ENCODE measurements around the gene LY6G5C. TPM values are rescaled to one million over a fixed set of nuclear protein-coding genes. Genes with fewer than 3 reads are reported as not detected.

The LY6G5C gene
- total and polyA plus RNA-seq, 9 of the 15 experiments (the other 6 are each of a cell fraction or from before 2014, with no cell fraction given) = 0.10 to 0.67 (median 0.46) TPM; not detected in 4

DNA sequence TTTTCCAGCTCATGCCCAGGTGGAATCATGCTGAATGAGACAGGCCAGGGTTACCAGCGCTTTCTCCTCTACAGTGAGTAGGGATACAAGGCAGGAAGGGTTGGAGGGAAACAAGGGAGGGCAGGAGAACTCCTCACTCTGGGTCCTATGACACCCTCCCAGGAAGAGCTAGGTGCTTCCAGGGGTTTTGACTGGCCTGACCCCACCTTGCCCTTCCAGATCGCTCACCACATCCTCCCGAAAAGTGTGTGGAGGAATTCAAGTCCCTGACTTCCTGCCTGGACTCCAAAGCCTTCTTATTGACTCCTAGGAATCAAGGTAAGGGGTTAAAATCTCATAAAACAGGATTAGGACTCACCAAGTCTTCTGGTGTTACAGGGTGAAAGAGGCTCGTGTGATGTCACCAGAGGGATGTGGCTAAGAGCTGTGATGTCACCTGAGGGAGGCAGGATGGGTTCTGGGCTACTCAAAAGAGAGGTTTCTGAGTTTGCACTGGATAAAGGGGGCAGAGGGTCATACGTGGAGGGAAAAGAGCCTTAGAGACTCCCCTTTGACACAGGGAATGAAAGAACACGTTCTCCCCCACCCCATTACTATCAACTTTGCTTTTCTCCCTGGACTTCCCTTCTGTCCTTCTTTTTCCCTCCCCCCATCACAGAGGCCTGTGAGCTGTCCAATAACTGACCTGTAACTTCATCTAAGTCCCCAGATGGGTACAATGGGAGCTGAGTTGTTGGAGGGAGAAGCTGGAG lies 23.3 kb downstream of the LY6G5C start (continued):
- TF ChIP-seq, protein P1, sequence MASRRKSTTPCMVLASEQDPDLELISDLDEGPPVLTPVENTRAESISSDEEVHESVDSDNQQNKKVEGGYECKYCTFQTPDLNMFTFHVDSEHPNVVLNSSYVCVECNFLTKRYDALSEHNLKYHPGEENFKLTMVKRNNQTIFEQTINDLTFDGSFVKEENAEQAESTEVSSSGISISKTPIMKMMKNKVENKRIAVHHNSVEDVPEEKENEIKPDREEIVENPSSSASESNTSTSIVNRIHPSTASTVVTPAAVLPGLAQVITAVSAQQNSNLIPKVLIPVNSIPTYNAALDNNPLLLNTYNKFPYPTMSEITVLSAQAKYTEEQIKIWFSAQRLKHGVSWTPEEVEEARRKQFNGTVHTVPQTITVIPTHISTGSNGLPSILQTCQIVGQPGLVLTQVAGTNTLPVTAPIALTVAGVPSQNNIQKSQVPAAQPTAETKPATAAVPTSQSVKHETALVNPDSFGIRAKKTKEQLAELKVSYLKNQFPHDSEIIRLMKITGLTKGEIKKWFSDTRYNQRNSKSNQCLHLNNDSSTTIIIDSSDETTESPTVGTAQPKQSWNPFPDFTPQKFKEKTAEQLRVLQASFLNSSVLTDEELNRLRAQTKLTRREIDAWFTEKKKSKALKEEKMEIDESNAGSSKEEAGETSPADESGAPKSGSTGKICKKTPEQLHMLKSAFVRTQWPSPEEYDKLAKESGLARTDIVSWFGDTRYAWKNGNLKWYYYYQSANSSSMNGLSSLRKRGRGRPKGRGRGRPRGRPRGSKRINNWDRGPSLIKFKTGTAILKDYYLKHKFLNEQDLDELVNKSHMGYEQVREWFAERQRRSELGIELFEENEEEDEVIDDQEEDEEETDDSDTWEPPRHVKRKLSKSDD (conservative IDR thresholded peaks at IDR 0.05; ENCODE audit: low read length) = no peak
- TF ChIP-seq, protein P2, sequence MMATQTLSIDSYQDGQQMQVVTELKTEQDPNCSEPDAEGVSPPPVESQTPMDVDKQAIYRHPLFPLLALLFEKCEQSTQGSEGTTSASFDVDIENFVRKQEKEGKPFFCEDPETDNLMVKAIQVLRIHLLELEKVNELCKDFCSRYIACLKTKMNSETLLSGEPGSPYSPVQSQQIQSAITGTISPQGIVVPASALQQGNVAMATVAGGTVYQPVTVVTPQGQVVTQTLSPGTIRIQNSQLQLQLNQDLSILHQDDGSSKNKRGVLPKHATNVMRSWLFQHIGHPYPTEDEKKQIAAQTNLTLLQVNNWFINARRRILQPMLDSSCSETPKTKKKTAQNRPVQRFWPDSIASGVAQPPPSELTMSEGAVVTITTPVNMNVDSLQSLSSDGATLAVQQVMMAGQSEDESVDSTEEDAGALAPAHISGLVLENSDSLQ (IDR thresholded peaks at IDR 0.05) = peak; percentile 47; the same call in 1 of the 2 replicates
- no peak for TF ChIP-seq ZNF785 (CRISPR knock-in tag; IDR thresholded peaks at IDR 0.05)
- TF ChIP-seq, protein P3, sequence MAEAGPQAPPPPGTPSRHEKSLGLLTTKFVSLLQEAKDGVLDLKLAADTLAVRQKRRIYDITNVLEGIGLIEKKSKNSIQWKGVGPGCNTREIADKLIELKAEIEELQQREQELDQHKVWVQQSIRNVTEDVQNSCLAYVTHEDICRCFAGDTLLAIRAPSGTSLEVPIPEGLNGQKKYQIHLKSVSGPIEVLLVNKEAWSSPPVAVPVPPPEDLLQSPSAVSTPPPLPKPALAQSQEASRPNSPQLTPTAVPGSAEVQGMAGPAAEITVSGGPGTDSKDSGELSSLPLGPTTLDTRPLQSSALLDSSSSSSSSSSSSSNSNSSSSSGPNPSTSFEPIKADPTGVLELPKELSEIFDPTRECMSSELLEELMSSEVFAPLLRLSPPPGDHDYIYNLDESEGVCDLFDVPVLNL (CRISPR knock-in tag; IDR thresholded peaks at IDR 0.05; ENCODE audit: low read depth) = no peak
- TF ChIP-seq TBL1XR1 (IDR thresholded peaks at IDR 0.05; ENCODE audit: low read length in 2 of 2) = no peak
- TF ChIP-seq SPI1 (IDR thresholded peaks at IDR 0.05; ENCODE audit: borderline replicate concordance, low read depth, low read length) = 0 out of 2 replicates have a peak, but pooled peaks have one; percentile 38
- TF ChIP-seq CHAMP1 (IDR thresholded peaks at IDR 0.05) = no peak
- TF ChIP-seq, protein P4, sequence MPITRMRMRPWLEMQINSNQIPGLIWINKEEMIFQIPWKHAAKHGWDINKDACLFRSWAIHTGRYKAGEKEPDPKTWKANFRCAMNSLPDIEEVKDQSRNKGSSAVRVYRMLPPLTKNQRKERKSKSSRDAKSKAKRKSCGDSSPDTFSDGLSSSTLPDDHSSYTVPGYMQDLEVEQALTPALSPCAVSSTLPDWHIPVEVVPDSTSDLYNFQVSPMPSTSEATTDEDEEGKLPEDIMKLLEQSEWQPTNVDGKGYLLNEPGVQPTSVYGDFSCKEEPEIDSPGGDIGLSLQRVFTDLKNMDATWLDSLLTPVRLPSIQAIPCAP (CRISPR knock-in tag; IDR thresholded peaks at IDR 0.05; ENCODE audit: borderline replicate concordance) = no peak
- peak; percentile 40; the same call in 1 of the 2 replicates for TF ChIP-seq NCOA1 (IDR thresholded peaks at IDR 0.05; ENCODE audit: low read depth)
- TF ChIP-seq ATF7 (IDR thresholded peaks at IDR 0.05) = peak; percentile 62
- TF ChIP-seq PHF21A (IDR thresholded peaks at IDR 0.05; ENCODE audit: borderline replicate concordance, low read depth) = no peak
- TF ChIP-seq ZNF354B (CRISPR knock-in tag; IDR thresholded peaks at IDR 0.05) = no peak
- TF ChIP-seq, protein P5, sequence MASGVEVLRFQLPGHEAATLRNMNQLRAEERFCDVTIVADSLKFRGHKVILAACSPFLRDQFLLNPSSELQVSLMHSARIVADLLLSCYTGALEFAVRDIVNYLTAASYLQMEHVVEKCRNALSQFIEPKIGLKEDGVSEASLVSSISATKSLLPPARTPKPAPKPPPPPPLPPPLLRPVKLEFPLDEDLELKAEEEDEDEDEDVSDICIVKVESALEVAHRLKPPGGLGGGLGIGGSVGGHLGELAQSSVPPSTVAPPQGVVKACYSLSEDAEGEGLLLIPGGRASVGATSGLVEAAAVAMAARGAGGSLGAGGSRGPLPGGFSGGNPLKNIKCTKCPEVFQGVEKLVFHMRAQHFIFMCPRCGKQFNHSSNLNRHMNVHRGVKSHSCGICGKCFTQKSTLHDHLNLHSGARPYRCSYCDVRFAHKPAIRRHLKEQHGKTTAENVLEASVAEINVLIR (CRISPR knock-in tag; IDR thresholded peaks at IDR 0.05) = peak; percentile 35; the same call in 1 of the 2 replicates
- TF ChIP-seq SRF (CRISPR knock-in tag; IDR thresholded peaks at IDR 0.05) = no peak
